GM21529 (cell line): Measurements from ENCODE around the gene ABLIM3.
"Not testable (repeated sequence)": the region's sequence is repeated elsewhere in the genome, so short reads cannot be mapped to it uniquely, and the experiment has no call there.

ENCODE experiments used
- ATAC-seq: cut with Tn5 transposase; IDR thresholded peaks from one replicate; pipeline ENCODE4 v1.9.1; 2021; ENCODE audit not compliant: unreplicated experiment

ABLIM3 gene

GRCh38 chr5:149247726-149248125 is 106.4 kb downstream of the ABLIM3 start:
- no peak for ATAC-seq

DNA sequence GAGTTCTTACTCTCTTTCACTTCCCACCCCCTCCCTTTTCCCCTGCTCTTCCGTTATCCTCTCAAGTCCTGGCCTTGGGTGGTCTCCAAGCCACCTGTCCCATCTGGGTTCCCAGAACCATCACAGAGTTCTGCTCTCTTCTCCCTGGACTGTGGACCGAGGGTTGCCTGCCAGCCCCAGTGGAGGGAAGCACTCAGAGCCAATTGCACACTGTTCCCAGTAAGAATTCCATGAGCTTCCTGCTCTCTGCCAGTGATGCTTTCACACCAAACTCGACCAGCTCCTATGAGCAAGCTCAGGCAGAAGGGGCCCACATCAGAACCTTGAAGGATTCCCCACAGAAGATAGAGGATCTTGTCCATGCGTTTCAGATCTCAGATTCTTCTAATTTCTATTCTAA is 110.3 kb downstream of the ABLIM3 start:
- no peak for ATAC-seq

- ATAC-seq, result no peak
Measured at GRCh38 chr5:149254506-149254905, 113.2 kb downstream of the ABLIM3 start.

GRCh38 chr5:149256451-149256850 is 115.2 kb downstream of the ABLIM3 start:
- ATAC-seq, result no peak

- ATAC-seq, result no peak
Measured at GRCh38 chr5:149257131-149257530, 115.8 kb downstream of the ABLIM3 start.

- ATAC-seq, result no peak
Measured at GRCh38 chr5:149257889-149258705, 116.8 kb downstream of the ABLIM3 start.

- no peak for ATAC-seq
Measured at GRCh38 chr5:149260761-149261160, 119.5 kb downstream of the ABLIM3 start.

GRCh38 chr5:149261246-149261645 is 120.0 kb downstream of the ABLIM3 start:
- no peak for ATAC-seq

DNA sequence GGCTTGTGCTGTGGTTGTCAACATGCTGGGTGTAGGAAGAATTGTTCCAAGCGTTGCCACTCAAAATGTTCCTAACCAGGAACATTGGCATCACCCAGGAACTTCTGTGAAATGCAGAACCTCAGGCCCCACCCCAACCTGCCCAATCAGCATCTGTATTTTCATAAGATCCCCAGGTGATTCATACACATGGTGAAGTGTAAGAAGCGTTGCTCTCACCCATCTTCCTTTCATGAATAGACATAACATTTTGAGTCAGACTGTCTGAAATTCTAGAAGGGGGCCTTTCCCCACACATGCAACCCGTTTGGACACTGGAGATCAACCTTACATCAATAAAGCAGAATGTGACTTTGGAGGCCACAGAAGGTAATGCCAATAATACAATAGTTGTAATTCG is 121.0 kb downstream of the ABLIM3 start:
- no peak for ATAC-seq

- ATAC-seq, result peak; percentile 90
Measured at GRCh38 chr5:149264439-149265067, 123.3 kb downstream of the ABLIM3 start.

DNA sequence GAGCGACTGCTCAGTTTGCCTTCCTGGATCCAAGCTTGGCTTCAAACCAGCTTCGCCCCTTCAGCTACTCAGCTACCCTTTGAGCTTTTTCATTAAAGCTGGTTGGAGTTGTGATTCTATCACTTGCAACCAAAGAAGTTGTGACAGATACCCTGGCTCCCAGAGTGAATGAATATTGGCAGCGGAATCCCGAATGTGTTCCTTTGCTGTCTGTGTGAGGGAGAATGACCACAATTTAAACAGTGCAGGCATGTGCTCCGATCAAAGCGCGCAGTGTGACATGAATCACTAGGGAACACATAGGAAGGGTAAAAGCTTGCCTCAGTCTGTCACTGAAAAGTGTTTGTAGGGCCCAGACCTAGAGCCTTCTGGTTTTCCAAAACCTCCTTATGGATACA is 123.8 kb downstream of the ABLIM3 start:
- no peak for ATAC-seq

- ATAC-seq, result no peak
Measured at GRCh38 chr5:149265597-149265996, 124.3 kb downstream of the ABLIM3 start.

DNA sequence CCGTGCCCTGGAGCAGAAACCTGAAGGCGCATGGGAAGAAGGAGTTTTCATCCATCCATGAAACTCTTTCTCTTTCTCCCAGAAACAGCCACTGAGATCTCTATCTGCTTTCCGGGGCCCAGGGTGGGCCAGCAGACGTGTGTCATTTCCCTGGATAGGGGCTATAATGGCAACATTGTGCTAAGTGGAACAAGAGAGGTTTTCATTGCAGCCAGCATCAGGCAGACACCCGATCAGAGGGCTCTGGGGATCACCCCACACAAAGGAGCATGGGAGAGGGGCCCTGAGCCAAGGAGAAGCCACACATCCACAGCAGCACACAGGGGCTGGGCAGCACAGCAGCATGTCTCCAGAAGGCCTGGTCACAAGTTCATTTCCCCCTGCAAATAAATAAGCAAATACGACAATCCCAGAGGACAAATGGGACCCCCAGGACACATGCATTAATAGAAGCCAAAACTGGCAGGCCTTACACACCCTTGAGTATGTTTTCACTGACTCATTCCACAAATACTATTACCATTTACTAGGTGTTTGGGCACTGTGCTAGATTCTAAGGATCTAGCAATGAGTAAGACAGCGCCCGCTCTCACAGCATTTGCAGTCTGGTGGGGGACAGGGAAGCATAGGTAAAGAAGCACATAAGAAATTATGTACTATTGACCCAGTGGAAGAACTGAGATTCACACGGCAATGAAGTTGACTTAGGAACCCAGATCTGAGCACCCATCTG is 126.1 kb downstream of the ABLIM3 start:
- ATAC-seq, result no peak

DNA sequence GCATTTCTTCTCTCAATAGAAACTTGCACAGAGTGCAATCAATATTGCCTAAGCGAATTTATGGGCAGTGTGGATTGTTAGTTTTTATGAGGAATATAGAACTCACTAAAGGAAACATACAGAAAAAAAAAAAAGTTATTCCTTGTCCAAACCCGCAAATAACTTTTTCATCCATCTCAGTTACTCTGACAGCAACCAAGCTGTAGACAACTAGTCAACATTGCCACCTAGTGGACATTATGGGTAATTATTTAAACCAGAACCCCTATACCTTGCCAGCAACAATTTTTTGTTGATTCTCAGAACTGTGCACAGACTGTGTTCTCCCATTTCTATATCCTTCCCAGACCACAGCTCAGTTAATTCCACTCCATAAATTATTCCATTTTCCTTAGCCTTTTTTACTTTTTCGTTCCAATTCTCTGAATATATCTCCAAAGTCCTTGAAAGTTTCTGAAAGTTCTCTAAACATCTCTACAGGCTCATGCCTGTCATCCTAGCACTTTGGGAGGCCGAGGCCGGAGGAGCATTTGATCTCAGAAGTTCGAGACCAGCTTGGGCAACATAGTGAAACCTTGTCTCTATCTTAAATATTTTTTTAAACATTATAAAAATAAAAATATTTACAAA is 127.8 kb downstream of the ABLIM3 start:
- ATAC-seq, result no peak

DNA sequence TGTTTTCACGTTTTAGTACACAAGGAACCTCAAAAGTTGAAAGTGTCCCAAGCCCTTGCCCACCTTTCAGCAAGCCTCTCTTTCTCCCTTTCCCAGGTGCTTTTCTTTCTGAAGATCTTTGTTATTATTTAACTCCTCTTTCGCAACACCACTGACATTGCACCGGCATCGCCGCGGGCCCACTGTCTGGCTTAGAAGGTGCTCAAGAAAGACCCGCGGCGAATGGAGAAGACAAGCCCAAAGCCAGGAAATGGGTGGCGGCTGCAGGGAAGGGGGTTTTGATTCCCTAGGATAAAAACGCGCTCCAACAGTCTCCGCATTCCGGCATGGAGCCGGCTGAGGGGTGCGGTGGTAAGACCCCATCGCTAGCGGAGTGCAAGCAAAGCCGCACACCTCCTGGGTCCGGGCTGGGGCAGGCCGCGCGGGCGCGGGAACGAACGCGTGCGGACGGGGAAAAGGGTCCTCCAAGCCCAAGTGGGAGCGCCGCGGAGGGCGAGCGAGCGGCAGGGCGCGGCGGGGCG is 130.0 kb downstream of the ABLIM3 start:
- ATAC-seq, result no peak

GRCh38 chr5:149271716-149272563 is 130.6 kb downstream of the ABLIM3 start, which contains the start of gene AFAP1L1:
Gene AFAP1L1, plus strand, starts transcription at chr5:149271859. Its CDS starts 110 bp downstream, at chr5:149271969.
- ATAC-seq, result no peak

DNA sequence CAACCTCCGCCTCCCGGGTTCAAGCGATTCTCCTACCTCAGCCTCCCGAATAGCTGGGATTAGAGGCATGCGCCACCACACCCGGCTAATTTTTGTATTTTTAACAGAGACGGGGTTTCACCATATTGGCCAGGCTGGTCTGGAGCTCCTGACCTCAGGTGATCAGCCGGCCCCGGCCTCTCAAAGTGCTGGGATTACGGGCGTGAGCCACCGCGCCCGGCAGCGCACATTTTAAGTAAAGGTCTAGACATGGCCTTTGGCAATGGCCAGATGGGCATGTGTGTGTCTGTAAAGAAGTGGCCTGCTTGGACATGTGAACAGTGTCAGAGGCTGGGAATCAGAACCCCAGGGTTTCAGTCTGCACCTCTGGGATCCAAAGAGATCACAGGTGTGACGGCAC is 131.5 kb downstream of the ABLIM3 start:
- ATAC-seq, result not testable (repeated sequence)

DNA sequence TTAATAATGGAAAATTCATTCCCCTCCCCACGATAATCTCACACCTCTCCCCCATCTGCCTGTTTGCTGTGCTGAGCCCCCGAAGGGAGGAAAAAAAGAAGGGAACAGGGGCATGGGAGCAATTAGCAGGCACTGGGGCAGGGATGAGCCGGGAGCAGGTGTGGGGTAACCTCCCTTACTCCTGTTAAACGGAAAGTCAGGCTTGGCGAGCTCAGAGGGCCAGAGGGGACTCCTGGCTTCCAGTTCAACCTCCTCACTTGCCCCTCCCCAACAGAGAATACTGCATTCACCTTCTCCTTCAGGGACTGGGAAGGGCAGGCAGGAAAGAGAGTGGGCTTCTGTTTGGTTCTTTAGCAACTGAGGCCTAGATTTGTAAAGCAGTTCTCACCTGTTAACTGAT is 131.9 kb downstream of the ABLIM3 start:
- no peak for ATAC-seq

GRCh38 chr5:149273950-149274349 is 132.7 kb downstream of the ABLIM3 start:
- ATAC-seq, result no peak

GRCh38 chr5:149274939-149275338 is 133.6 kb downstream of the ABLIM3 start:
- ATAC-seq, result no peak
